HG02759 (cell line): ENCODE results near the gene LEF1.

Experiments
- ATAC-seq: cut with Tn5 transposase; IDR thresholded peaks from one replicate; pipeline ENCODE4 v1.9.1; 2021; ENCODE audit warnings: mild to moderate bottlenecking, moderate library complexity; ENCODE audit not compliant: unreplicated experiment

Gene LEF1

GRCh38 chr4:108114503-108114902 lies 54.2 kb downstream of the LEF1 start:
- ATAC-seq = no peak

GRCh38 chr4:108113229-108113628 lies 55.5 kb downstream of the LEF1 start:
- no peak for ATAC-seq

DNA sequence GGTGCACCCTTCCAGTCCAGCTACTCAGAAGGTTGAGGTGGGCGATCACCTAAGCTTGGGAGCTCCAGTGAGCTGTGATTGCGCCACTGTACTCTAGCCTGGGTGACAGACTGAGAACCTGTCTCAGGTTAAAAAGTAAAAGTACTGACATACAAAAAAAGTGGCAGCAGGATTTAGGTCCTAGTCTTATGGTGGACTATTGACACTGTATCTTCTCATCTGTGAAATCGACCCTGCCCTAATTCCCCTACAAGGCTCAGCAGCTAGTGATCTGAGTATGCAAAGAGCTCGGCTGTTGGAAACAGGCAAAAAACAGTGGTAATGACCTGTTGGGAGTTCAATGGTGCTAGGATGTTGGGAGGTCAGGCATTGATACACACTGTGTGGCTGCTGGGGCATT lies 57.0 kb downstream of the LEF1 start:
- ATAC-seq = no peak

GRCh38 chr4:108110450-108110849 lies 58.3 kb downstream of the LEF1 start:
- ATAC-seq = no peak

GRCh38 chr4:108109997-108110416 lies 58.7 kb downstream of the LEF1 start:
- peak; percentile 83 for ATAC-seq

DNA sequence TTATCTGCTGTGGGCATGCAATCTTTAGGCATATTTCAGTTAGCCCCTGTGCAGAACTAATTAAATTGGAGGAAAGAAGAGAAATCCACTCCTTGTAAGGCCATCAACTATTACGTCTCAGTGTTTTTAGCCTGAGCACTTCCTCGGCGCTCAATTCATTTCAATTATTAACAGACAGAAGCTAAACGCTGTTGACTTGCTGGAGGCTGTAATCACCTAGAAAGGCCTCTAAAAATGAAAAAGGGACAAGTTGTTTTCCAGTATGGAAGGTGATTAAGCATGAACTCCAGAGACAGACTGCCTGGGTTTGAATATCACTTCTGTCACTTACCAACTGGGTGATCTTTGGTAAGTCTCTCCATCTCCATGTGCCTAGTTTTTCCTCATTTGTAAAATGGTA lies 59.6 kb downstream of the LEF1 start:
- no peak for ATAC-seq

GRCh38 chr4:108107729-108108382 lies 60.9 kb downstream of the LEF1 start:
- ATAC-seq = no peak

GRCh38 chr4:108107101-108107500 lies 61.6 kb downstream of the LEF1 start:
- ATAC-seq = no peak

DNA sequence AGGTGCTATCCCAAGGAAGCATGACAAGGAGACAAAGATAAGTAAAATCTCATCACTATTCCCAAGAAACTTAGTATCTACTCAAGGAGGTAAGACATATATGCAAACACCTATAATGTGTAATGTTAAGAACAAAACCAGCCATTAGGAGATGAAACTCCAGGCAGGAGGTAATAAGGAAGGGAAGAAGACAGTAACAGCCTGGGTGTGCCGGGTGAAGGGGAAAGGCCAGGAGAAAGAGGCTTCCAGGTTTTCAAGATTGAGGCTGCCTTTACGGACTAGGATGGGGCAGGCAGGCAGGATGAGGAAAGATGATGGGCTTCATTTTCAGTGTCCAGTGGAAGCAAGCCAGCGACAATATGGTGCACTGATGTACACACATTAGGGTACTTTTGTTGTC lies 62.5 kb downstream of the LEF1 start:
- ATAC-seq = no peak

- no peak for ATAC-seq
Measured at GRCh38 chr4:108103099-108103862, 65.5 kb downstream of the LEF1 start.

- ATAC-seq = no peak
Measured at GRCh38 chr4:108100827-108101226, 67.9 kb downstream of the LEF1 start.

DNA sequence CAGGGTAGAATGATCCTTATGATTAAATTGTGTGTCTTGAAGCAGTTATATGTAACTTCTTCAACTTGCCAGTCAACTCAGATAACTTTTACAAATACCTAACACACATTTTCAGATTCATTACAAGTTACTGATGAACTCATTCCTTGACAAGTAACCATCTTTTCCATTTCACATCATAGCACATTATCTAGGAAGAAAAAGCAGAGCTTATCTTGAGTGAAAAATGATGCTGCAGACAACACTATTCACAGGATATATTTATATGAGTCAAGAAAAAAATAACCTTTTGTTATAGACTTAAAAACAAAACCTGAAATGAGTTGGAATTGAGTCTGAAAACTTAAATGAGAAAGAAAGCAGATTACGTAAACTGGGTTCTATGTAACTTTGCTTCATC lies 68.9 kb downstream of the LEF1 start:
- no peak for ATAC-seq

GRCh38 chr4:108097990-108098553 lies 70.7 kb downstream of the LEF1 start:
- no peak for ATAC-seq

DNA sequence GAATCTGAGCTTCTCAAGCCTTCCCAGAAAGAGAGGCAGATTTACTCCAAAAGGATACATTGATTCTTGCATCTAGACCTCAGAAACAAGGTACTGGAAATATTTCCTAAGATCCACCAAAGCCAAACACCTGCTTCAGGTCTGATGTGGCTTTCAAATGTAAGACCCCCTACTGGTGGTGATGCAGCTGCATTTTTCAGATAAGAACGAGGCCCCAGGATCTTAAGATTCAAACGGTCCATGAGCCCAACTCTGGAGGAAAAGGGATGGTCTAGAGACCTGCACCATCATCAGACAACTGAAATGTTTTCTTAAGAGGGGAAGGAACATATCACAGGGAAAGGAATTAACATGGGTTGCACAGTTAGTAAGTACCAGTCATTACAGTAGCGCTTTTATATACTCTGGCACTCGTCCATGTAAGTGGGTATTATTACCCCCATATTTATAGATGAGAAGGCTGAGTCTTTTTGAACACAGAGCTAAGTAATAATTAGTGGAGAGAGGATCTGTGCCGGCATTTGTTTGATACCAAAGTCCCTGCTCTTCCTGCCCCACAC lies 73.7 kb downstream of the LEF1 start:
- ATAC-seq = no peak

GRCh38 chr4:108094131-108094530 lies 74.6 kb downstream of the LEF1 start:
- no peak for ATAC-seq

DNA sequence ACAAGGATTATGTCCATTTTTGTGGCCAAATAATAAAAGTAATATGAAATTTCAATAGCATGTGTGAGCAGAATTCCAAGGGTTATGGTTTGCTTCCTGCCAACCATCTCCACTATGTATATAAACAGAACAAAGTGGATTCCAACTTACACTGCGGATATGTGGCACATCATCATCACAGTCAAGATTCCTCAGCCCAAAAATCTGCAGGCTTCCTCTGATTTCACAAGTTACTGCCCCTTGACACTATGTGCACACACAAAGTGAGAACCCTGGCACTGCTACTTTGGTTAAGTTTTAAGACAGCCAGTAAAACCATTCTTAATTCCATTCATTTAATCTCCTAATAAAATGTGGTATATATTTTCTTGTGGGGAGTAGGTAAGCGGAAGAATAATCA lies 76.4 kb downstream of the LEF1 start:
- no peak for ATAC-seq

GRCh38 chr4:108087293-108087967 lies 81.3 kb downstream of the LEF1 start:
- no peak for ATAC-seq

GRCh38 chr4:108081256-108081655 lies 87.5 kb downstream of the LEF1 start:
- no peak for ATAC-seq

DNA sequence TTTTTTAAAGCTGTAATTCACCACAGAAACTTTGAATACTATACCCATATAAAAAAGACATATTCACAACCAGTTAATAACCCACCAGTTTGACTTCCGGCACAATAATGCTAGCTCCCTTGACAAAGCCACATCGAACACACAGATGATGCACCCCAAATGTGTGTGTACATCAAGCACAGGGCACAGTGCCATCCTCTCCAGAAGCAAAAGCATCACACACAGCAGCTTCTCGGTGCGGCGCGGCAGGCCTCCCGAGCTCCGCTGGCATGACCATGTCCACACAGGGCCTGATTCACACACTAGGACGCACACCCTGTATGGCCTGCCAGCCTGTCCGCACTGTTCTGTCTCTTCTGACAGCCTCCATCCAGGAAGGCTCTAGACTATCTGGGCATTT lies 88.0 kb downstream of the LEF1 start:
- ATAC-seq = no peak

DNA sequence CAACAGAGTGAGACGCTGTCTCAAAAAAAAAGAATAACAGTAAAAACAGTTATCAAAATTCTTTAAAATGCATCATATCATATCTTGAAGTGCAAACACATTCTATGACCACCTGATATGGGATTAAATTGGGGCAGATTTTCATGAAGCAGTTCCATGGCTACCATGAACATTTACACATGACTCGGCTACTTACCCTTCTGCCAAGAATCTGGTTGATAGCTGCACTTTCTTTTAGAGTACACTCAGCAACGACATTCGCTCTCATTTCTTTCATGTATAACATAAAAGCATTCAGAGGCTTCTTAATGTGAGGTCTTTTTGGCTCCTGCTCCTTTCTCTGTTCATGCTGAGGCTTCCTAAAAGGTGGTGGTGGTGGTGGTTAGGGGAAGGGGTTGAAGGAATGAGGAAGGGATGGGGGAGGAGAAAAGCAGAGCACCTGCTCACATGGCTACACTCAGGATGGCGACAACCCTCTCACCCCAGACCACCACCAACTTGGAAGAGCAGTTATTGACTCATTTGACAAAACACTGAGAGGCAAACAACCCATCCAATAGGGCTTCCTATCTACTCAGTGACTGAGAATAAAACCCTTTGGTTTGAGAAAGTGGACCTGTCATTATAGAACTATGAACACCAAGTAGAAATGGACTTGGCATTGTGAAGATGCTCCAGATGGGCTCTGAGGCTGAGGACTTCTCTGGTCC lies 90.6 kb downstream of the LEF1 start:
- ATAC-seq = no peak

DNA sequence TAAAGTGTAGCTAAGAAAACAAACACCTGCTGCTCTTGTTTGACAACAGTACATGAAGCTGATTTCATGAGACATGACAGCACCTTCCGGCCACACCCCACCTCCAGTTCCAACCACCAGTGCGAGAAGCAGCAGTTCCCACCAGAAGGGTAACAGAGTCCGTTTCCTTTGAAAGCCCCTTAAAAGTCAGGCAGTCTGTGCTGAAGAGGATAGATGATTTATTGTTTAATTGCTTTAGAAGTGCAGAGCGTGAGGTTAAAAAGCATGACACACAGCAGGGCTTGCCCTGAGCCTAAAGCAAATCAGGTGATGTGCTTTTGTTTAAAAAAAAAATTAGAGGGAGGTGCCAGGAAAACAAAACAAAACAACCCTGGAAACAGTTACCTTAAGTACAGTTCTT lies 96.4 kb downstream of the LEF1 start:
- no peak for ATAC-seq
